GM18909 (cell line): Measurements from ENCODE around the gene PPP1R12B.
"Not testable (repeated sequence)": the region's sequence is repeated elsewhere in the genome, so short reads cannot be mapped to it uniquely, and the experiment has no call there.

Experiments used
- ATAC-seq: cut with Tn5 transposase; IDR thresholded peaks from one replicate; pipeline ENCODE4 v1.9.1; 2021; ENCODE audit warnings: mild to moderate bottlenecking; ENCODE audit not compliant: unreplicated experiment, poor library complexity

Gene PPP1R12B

GRCh38 chr1:202434059-202434458 lies 85.6 kb downstream of the PPP1R12B start:
- no peak for ATAC-seq

GRCh38 chr1:202438393-202439174 lies 90.1 kb downstream of the PPP1R12B start:
- no peak for ATAC-seq

- no peak for ATAC-seq
Measured at GRCh38 chr1:202439308-202439707, 90.8 kb downstream of the PPP1R12B start.

- ATAC-seq, result not testable (repeated sequence)
Measured at GRCh38 chr1:202448140-202448539, 99.6 kb downstream of the PPP1R12B start.

- not testable (repeated sequence) for ATAC-seq
Measured at GRCh38 chr1:202451641-202452040, 103.1 kb downstream of the PPP1R12B start.

GRCh38 chr1:202452508-202452907 lies 104.0 kb downstream of the PPP1R12B start:
- no peak for ATAC-seq

GRCh38 chr1:202456372-202457169 lies 108.1 kb downstream of the PPP1R12B start:
- not testable (repeated sequence) for ATAC-seq

- ATAC-seq, result not testable (repeated sequence)
Measured at GRCh38 chr1:202458651-202459050, 110.2 kb downstream of the PPP1R12B start.

GRCh38 chr1:202459470-202460142 lies 111.1 kb downstream of the PPP1R12B start:
- not testable (repeated sequence) for ATAC-seq

- ATAC-seq, result not testable (repeated sequence)
Measured at GRCh38 chr1:202460143-202460495, 111.6 kb downstream of the PPP1R12B start.

- ATAC-seq, result no peak
Measured at GRCh38 chr1:202462342-202463076, 114.0 kb downstream of the PPP1R12B start.

- ATAC-seq, result not testable (repeated sequence)
Measured at GRCh38 chr1:202464153-202464742, 115.7 kb downstream of the PPP1R12B start.

- not testable (repeated sequence) for ATAC-seq
Measured at GRCh38 chr1:202465644-202466270, 117.3 kb downstream of the PPP1R12B start.

- ATAC-seq, result not testable (repeated sequence)
Measured at GRCh38 chr1:202466339-202466738, 117.8 kb downstream of the PPP1R12B start.

GRCh38 chr1:202467381-202467780 lies 118.9 kb downstream of the PPP1R12B start:
- not testable (repeated sequence) for ATAC-seq

GRCh38 chr1:202468695-202469094 lies 120.2 kb downstream of the PPP1R12B start:
- not testable (repeated sequence) for ATAC-seq

GRCh38 chr1:202469123-202469522 lies 120.6 kb downstream of the PPP1R12B start:
- ATAC-seq, result not testable (repeated sequence)

GRCh38 chr1:202471246-202471645 lies 122.7 kb downstream of the PPP1R12B start:
- ATAC-seq, result no peak
